ENCODE measurements around the gene TMIE. TPM values are rescaled to one million over a fixed set of nuclear protein-coding genes. Genes with fewer than 3 reads are reported as not detected.

Gene TMIE
- total RNA-seq (2021; fragmentation: NEBNext Ultra II Directional; extraction: Animal tissue kit (Norgen Biotek cat#: 25700)): not detected
- long read RNA-seq: 0 reads

- Mint-ChIP-seq H3K36me3 (ENCODE audit: low read depth) (no peaks in the 10 kb centered on the region), H3K27ac (no peak within 1 kb of the TSS), H3K9me3 (no peaks in the 10 kb centered on the region), H3K27me3 (ENCODE audit: insufficient read depth) (peaks cover 27% of the 10 kb centered on the region), H3K4me3 (no peak within 1 kb of the TSS), H3K4me1 (ENCODE audit: low read depth) (peaks cover 13% of the 10 kb centered on the region)
- TF ChIP-seq, protein P1, sequence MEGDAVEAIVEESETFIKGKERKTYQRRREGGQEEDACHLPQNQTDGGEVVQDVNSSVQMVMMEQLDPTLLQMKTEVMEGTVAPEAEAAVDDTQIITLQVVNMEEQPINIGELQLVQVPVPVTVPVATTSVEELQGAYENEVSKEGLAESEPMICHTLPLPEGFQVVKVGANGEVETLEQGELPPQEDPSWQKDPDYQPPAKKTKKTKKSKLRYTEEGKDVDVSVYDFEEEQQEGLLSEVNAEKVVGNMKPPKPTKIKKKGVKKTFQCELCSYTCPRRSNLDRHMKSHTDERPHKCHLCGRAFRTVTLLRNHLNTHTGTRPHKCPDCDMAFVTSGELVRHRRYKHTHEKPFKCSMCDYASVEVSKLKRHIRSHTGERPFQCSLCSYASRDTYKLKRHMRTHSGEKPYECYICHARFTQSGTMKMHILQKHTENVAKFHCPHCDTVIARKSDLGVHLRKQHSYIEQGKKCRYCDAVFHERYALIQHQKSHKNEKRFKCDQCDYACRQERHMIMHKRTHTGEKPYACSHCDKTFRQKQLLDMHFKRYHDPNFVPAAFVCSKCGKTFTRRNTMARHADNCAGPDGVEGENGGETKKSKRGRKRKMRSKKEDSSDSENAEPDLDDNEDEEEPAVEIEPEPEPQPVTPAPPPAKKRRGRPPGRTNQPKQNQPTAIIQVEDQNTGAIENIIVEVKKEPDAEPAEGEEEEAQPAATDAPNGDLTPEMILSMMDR (IDR thresholded peaks at IDR 0.05): no peak
- no peak for DNase-seq
These were observed at the start of gene TMIE for GRCh38 chr3:46701181-46701939. TSS of gene TMIE (plus strand) at chr3:46701392. CDS start at chr3:46701488, 96 bp downstream.

GRCh38 chr3:46655271-46655670 lies 45.9 kb upstream of the TMIE start:
- H3K27ac Mint-ChIP-seq: no peak overlapping the region

GRCh38 chr3:46656778-46657556 lies 44.2 kb upstream of the TMIE start:
- H3K9me3 Mint-ChIP-seq: peaks cover 7% of the 10 kb centered on the region
- H3K27ac Mint-ChIP-seq: no peak overlapping the region
- H3K27me3 Mint-ChIP-seq (ENCODE audit: insufficient read depth): peaks cover 36% of the 10 kb centered on the region
- H3K4me3 Mint-ChIP-seq: no peak overlapping the region
- peaks cover 32% of the 10 kb centered on the region for H3K4me1 Mint-ChIP-seq (ENCODE audit: low read depth)
- peaks cover 6% of the 10 kb centered on the region; the same call in 1 of the 2 replicates for H3K36me3 Mint-ChIP-seq (ENCODE audit: low read depth)
- TF ChIP-seq, protein P1 (IDR thresholded peaks at IDR 0.05): no peak
- DNase-seq: no peak

More at GRCh38 chr3:46655271-46655670, 45.9 kb upstream of the TMIE start:
- peaks cover 21% of the 10 kb centered on the region for H3K4me1 Mint-ChIP-seq (ENCODE audit: low read depth)
- TF ChIP-seq, protein P1 (IDR thresholded peaks at IDR 0.05): no peak
- H3K36me3 Mint-ChIP-seq (ENCODE audit: low read depth): peaks cover 10% of the 10 kb centered on the region; the same call in 1 of the 2 replicates
- DNase-seq: no peak
- no peak overlapping the region for H3K4me3 Mint-ChIP-seq
- H3K27me3 Mint-ChIP-seq (ENCODE audit: insufficient read depth): peaks cover 25% of the 10 kb centered on the region
- H3K9me3 Mint-ChIP-seq: peaks cover 11% of the 10 kb centered on the region

DNA sequence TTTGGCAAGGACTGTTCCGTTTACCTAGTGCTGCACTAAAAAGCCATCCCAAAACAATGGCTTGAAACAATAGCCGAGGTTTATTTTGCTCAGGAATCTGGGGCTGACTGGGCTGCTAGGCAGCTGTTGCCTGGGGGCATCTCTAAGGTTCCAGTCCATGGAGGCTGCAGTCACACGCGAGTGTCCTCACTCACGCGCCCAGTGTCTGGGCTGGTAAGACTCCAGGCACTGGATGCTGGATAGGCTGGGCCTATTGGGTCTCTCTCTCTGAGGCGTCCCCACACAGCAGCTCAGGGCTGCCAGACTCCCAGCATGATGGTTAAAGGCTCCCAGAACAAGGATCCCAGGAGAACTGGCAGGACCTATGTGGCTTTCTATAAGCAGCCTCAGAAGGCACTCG lies 41.9 kb upstream of the TMIE start:
- Mint-ChIP-seq H3K36me3 (ENCODE audit: low read depth) (no peaks in the 10 kb centered on the region), H3K4me3 (no peak overlapping the region), H3K27ac (no peak overlapping the region), H3K9me3 (no peaks in the 10 kb centered on the region), H3K4me1 (ENCODE audit: low read depth) (peaks cover 50% of the 10 kb centered on the region), H3K27me3 (ENCODE audit: insufficient read depth) (peaks cover 48% of the 10 kb centered on the region)
- DNase-seq: no peak
- TF ChIP-seq, protein P1 (IDR thresholded peaks at IDR 0.05): no peak

GRCh38 chr3:46660003-46660402 lies 41.2 kb upstream of the TMIE start:
- TF ChIP-seq, protein P1 (IDR thresholded peaks at IDR 0.05): no peak; the same call in 1 of the 2 replicates
- Mint-ChIP-seq H3K27ac (no peak overlapping the region), H3K36me3 (ENCODE audit: low read depth) (no peaks in the 10 kb centered on the region), H3K9me3 (no peaks in the 10 kb centered on the region), H3K27me3 (ENCODE audit: insufficient read depth) (peaks cover 48% of the 10 kb centered on the region), H3K4me1 (ENCODE audit: low read depth) (peaks cover 50% of the 10 kb centered on the region), H3K4me3 (no peak overlapping the region)
- no peak for DNase-seq
